Activated CD4-positive, alpha-beta T cell treated with anti-CD3 and anti-CD28 coated beads, Interleukin-2, amount 50 U/mL, for 1 hour (primary cell): ENCODE measurements around the gene SLC12A1.

ENCODE experiments used
- DNase-seq: peaks from one replicate; pipeline ENCODE4 v3.0.0-alpha.2; 2020

Gene SLC12A1

GRCh38 chr15:48244921-48245320 lies 38.8 kb downstream of the SLC12A1 start:
- DNase-seq: no peak

- DNase-seq: no peak
Observed at GRCh38 chr15:48248414-48248813, 42.3 kb downstream of the SLC12A1 start.

GRCh38 chr15:48250640-48251076 lies 44.6 kb downstream of the SLC12A1 start:
- no peak for DNase-seq

GRCh38 chr15:48253172-48253571 lies 47.1 kb downstream of the SLC12A1 start:
- DNase-seq: no peak

- DNase-seq: no peak
Observed at GRCh38 chr15:48265135-48265534, 59.0 kb downstream of the SLC12A1 start.

GRCh38 chr15:48266024-48266689 lies 60.1 kb downstream of the SLC12A1 start:
- DNase-seq: no peak

- DNase-seq: no peak
Observed at GRCh38 chr15:48267766-48268165, 61.7 kb downstream of the SLC12A1 start.

GRCh38 chr15:48273049-48273448 lies 66.9 kb downstream of the SLC12A1 start:
- DNase-seq: no peak

GRCh38 chr15:48278666-48279065 lies 72.6 kb downstream of the SLC12A1 start:
- no peak for DNase-seq

GRCh38 chr15:48279608-48280007 lies 73.5 kb downstream of the SLC12A1 start:
- no peak for DNase-seq

GRCh38 chr15:48281674-48282073 lies 75.6 kb downstream of the SLC12A1 start:
- no peak for DNase-seq

- DNase-seq: no peak
Observed at GRCh38 chr15:48282216-48282615, 76.1 kb downstream of the SLC12A1 start.

- no peak for DNase-seq
Observed at GRCh38 chr15:48283396-48284145, 77.5 kb downstream of the SLC12A1 start.

- DNase-seq: peak; percentile 8
Observed at GRCh38 chr15:48285329-48286214, 79.5 kb downstream of the SLC12A1 start.

- DNase-seq: no peak
Observed at GRCh38 chr15:48289628-48290027, 83.5 kb downstream of the SLC12A1 start.

GRCh38 chr15:48292458-48292857 lies 86.4 kb downstream of the SLC12A1 start:
- DNase-seq: no peak

GRCh38 chr15:48297668-48298067 lies 91.6 kb downstream of the SLC12A1 start:
- no peak for DNase-seq

- no peak for DNase-seq
Observed at GRCh38 chr15:48298914-48299313, 92.8 kb downstream of the SLC12A1 start.

GRCh38 chr15:48300038-48300437 lies 93.9 kb downstream of the SLC12A1 start:
- DNase-seq: no peak

- DNase-seq: no peak
Observed at GRCh38 chr15:48304398-48304797, 98.3 kb downstream of the SLC12A1 start.

GRCh38 chr15:48306639-48307038 lies 100.5 kb downstream of the SLC12A1 start:
- no peak for DNase-seq

- DNase-seq: no peak
Observed at GRCh38 chr15:48307586-48307985, 101.5 kb downstream of the SLC12A1 start.

- no peak for DNase-seq
Observed at GRCh38 chr15:48309740-48310139, 103.6 kb downstream of the SLC12A1 start.
